Measurements from ENCODE around the gene EEF1A1. TPM values are rescaled to one million over a fixed set of nuclear protein-coding genes. Genes with fewer than 3 reads are reported as not detected.
"Not testable (repeated sequence)": the region's sequence is repeated elsewhere in the genome, so short reads cannot be mapped to it uniquely, and the experiment has no call there.

The EEF1A1 gene
- total RNA-seq, 1 donor from 2014 or later, result 8,216 TPM

DNA sequence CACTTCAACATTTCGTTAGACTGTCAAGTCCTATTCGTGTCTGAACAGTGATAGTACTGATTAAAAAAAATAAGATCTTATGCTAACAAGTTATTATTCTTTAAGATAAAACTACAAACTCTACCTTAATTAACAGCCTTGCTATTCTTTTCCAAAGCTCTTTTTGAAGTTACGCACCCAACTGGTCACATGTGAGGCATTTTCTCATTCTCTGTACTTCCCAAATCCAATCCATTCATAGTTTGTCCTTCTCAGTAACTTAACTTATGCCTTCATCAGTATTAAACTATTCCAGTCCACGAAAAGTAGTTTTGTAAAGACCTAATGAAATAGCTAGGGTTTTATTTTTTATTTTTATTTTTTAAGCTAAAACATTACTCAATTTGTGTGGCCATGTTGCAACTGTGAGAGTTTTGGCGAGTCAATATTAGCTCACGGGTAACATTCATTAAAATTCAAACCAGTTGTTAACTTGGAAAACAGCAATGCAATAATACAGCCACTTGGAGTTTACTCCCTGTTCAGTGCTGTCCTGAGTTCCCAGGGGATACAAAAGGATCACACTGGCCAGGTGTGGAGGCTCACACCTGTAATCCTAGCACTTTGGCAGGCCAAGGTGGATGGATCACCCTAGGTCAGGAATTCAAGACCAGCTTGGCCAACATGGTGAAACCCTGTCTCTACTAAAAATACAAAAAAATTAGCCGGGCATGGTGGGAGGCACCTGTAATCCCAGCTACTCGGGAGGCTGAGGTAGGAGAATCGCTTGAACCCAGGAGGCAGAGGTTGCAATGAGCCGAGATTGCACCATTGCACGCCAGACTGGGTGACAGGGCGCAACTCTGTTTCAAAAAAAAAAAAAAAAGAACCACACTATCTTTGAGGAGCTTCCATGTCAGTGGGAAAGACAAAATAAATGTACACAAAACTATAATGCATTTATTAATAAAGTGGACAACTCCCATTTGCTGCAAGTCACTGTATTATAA is 27.9 kb upstream of the EEF1A1 start:
- H3K79me2 ChIP-seq (ENCODE audit: insufficient read depth, low read length), result no peaks in the 10 kb centered on the region
- no peaks in the 10 kb centered on the region for H3K4me1 ChIP-seq (ENCODE audit: insufficient read depth, low read length)
- no peaks in the 10 kb centered on the region for H3K27me3 Mint-ChIP-seq (ENCODE audit: low read depth, unreplicated experiment)
- no peak overlapping the region for H3K27ac Mint-ChIP-seq (ENCODE audit: unreplicated experiment)
- no peak overlapping the region for H2AFZ ChIP-seq (ENCODE audit: low read depth, low read length)
- no peaks in the 10 kb centered on the region for H4K20me1 ChIP-seq (ENCODE audit: insufficient read depth, low read length)
- no peaks in the 10 kb centered on the region for H3K36me3 ChIP-seq (ENCODE audit: insufficient read depth, low read length)
- DNase-seq (ENCODE audit: low read depth), result no peak
- H3K36me3 Mint-ChIP-seq (ENCODE audit: low read depth, unreplicated experiment), result no peaks in the 10 kb centered on the region
- H3K9ac ChIP-seq (ENCODE audit: low read length), result no peak overlapping the region
- no peak overlapping the region for H3K4me3 Mint-ChIP-seq (ENCODE audit: unreplicated experiment)
- H3K4me1 Mint-ChIP-seq (ENCODE audit: low read depth, unreplicated experiment), result no peaks in the 10 kb centered on the region
- H3K9me3 ChIP-seq (ENCODE audit: insufficient read depth, low read depth, low read length), result no peaks in the 10 kb centered on the region
- H3K9me3 Mint-ChIP-seq (ENCODE audit: unreplicated experiment), result no peaks in the 10 kb centered on the region
- no peak overlapping the region for H3K4me3 ChIP-seq (ENCODE audit: insufficient read depth, low read depth, low read length)
- H3K4me2 ChIP-seq (ENCODE audit: low read length), result no peak overlapping the region
- FAIRE-seq, result no peak
- no peaks in the 10 kb centered on the region for H3K27me3 ChIP-seq (ENCODE audit: insufficient read depth, low read length)
- no peak overlapping the region for H3K27ac ChIP-seq (ENCODE audit: low read depth, low read length)
- no peak for TF ChIP-seq EZH2 (IDR thresholded peaks at IDR 0.05; ENCODE audit: insufficient read depth, low read length)
- TF ChIP-seq, protein P1, sequence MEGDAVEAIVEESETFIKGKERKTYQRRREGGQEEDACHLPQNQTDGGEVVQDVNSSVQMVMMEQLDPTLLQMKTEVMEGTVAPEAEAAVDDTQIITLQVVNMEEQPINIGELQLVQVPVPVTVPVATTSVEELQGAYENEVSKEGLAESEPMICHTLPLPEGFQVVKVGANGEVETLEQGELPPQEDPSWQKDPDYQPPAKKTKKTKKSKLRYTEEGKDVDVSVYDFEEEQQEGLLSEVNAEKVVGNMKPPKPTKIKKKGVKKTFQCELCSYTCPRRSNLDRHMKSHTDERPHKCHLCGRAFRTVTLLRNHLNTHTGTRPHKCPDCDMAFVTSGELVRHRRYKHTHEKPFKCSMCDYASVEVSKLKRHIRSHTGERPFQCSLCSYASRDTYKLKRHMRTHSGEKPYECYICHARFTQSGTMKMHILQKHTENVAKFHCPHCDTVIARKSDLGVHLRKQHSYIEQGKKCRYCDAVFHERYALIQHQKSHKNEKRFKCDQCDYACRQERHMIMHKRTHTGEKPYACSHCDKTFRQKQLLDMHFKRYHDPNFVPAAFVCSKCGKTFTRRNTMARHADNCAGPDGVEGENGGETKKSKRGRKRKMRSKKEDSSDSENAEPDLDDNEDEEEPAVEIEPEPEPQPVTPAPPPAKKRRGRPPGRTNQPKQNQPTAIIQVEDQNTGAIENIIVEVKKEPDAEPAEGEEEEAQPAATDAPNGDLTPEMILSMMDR (IDR thresholded peaks at IDR 0.05; ENCODE audit: insufficient read depth, low read depth, low read length), result no peak

DNA sequence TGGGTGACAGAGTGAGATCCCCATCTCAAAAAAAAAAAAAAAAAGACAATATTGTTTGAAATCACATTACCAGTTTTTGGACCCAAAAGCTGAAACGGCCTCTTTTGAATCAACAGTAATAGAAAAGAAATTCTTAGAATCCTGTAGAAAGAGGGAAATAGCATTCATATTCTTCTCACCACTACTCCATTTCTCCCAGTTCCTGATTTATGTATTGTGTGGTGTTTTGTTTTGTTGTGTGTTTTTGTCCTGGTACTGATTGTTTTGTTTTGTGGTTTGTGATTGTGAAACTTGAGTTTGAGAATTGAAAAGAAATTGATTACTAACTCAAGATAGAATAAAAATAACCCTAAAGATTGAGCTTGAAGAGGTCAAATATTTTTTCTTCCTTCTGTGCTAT is 26.2 kb upstream of the EEF1A1 start:
- Mint-ChIP-seq H3K9me3 (ENCODE audit: unreplicated experiment) (no peaks in the 10 kb centered on the region), H3K27me3 (ENCODE audit: low read depth, unreplicated experiment) (no peaks in the 10 kb centered on the region), H3K36me3 (ENCODE audit: low read depth, unreplicated experiment) (no peaks in the 10 kb centered on the region), H3K4me1 (ENCODE audit: low read depth, unreplicated experiment) (no peaks in the 10 kb centered on the region), H3K4me3 (ENCODE audit: unreplicated experiment) (no peak overlapping the region), H3K27ac (ENCODE audit: unreplicated experiment) (no peak overlapping the region)
- H3K79me2 ChIP-seq (ENCODE audit: insufficient read depth, low read length), result no peaks in the 10 kb centered on the region
- no peak overlapping the region for H3K4me3 ChIP-seq (ENCODE audit: insufficient read depth, low read depth, low read length)
- TF ChIP-seq, protein P1 (IDR thresholded peaks at IDR 0.05; ENCODE audit: insufficient read depth, low read depth, low read length), result no peak
- no peak for TF ChIP-seq EZH2 (IDR thresholded peaks at IDR 0.05; ENCODE audit: insufficient read depth, low read length)
- FAIRE-seq (no peak), DNase-seq (ENCODE audit: low read depth) (no peak)
- H3K9me3 ChIP-seq (ENCODE audit: insufficient read depth, low read depth, low read length), result no peaks in the 10 kb centered on the region
- H3K4me1 ChIP-seq (ENCODE audit: insufficient read depth, low read length), result no peaks in the 10 kb centered on the region
- H3K9ac ChIP-seq (ENCODE audit: low read length), result no peak overlapping the region
- no peaks in the 10 kb centered on the region for H3K36me3 ChIP-seq (ENCODE audit: insufficient read depth, low read length)
- no peak overlapping the region for H3K4me2 ChIP-seq (ENCODE audit: low read length)
- H3K27ac ChIP-seq (ENCODE audit: low read depth, low read length), result no peak overlapping the region
- H4K20me1 ChIP-seq (ENCODE audit: insufficient read depth, low read length), result no peaks in the 10 kb centered on the region
- no peak overlapping the region for H2AFZ ChIP-seq (ENCODE audit: low read depth, low read length)
- no peaks in the 10 kb centered on the region for H3K27me3 ChIP-seq (ENCODE audit: insufficient read depth, low read length)

DNA sequence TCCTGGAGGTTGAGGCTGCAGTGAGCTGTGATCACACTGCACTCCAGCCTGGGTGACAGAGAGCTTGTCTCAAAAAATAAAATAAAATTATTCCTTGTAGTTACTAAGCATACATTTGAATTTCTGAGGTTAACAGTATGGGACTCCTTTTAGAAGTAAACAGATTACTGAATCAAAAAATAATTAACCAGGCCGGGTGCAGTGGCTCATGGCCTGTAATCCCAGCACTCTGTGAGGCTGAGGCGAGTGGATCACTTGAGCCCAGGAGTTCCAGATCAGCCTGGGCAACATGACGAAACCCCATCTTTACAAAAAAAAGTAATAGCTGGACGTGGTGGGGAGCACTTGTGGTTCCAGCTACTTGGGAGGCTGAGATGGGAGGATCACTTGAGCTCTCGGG is 22.1 kb upstream of the EEF1A1 start:
- Histone ChIP-seq H3K36me3 (ENCODE audit: insufficient read depth, low read length) (no peaks in the 10 kb centered on the region), H3K9ac (ENCODE audit: low read length) (no peak overlapping the region), H3K27me3 (ENCODE audit: insufficient read depth, low read length) (no peaks in the 10 kb centered on the region), H3K27ac (ENCODE audit: low read depth, low read length) (no peak overlapping the region), H2AFZ (ENCODE audit: low read depth, low read length) (no peak overlapping the region), H4K20me1 (ENCODE audit: insufficient read depth, low read length) (no peaks in the 10 kb centered on the region), H3K4me1 (ENCODE audit: insufficient read depth, low read length) (no peaks in the 10 kb centered on the region), H3K4me3 (ENCODE audit: insufficient read depth, low read depth, low read length) (no peak overlapping the region), H3K4me2 (ENCODE audit: low read length) (no peak overlapping the region), H3K79me2 (ENCODE audit: insufficient read depth, low read length) (no peaks in the 10 kb centered on the region), H3K9me3 (ENCODE audit: insufficient read depth, low read depth, low read length) (no peaks in the 10 kb centered on the region)
- Mint-ChIP-seq H3K4me3 (ENCODE audit: unreplicated experiment) (no peak overlapping the region), H3K4me1 (ENCODE audit: low read depth, unreplicated experiment) (no peaks in the 10 kb centered on the region), H3K9me3 (ENCODE audit: unreplicated experiment) (no peaks in the 10 kb centered on the region), H3K27ac (ENCODE audit: unreplicated experiment) (no peak overlapping the region), H3K27me3 (ENCODE audit: low read depth, unreplicated experiment) (no peaks in the 10 kb centered on the region), H3K36me3 (ENCODE audit: low read depth, unreplicated experiment) (no peaks in the 10 kb centered on the region)
- no peak for TF ChIP-seq EZH2 (IDR thresholded peaks at IDR 0.05; ENCODE audit: insufficient read depth, low read length)
- TF ChIP-seq, protein P1 (IDR thresholded peaks at IDR 0.05; ENCODE audit: insufficient read depth, low read depth, low read length), result no peak
- DNase-seq (ENCODE audit: low read depth), result no peak
- no peak for FAIRE-seq

DNA sequence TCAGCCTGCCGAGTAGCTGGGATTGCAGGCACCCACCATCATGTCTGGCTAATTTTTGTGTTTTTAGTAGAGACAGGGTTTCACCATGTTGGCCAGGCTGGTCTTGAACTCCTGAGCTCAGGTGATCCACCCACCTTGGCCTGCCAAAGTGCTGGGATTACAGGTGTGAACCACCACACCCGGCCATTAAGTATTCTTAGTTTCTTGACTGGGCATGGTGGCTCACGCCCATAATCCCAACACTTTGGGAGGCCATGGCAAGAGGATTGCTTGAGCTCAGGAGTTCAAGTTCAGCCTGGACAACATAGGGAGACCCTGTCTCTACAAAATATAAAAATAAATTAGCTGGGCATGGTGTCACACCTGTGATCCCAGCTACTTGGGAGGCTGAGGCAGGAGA is 21.6 kb upstream of the EEF1A1 start:
- not testable (repeated sequence) for H3K79me2 ChIP-seq (ENCODE audit: insufficient read depth, low read length); H3K4me1 ChIP-seq (ENCODE audit: insufficient read depth, low read length); H3K9me3 Mint-ChIP-seq (ENCODE audit: unreplicated experiment); FAIRE-seq; H3K4me3 Mint-ChIP-seq (ENCODE audit: unreplicated experiment); DNase-seq (ENCODE audit: low read depth); H3K9me3 ChIP-seq (ENCODE audit: insufficient read depth, low read depth, low read length); H3K4me3 ChIP-seq (ENCODE audit: insufficient read depth, low read depth, low read length); H3K4me1 Mint-ChIP-seq (ENCODE audit: low read depth, unreplicated experiment); H2AFZ ChIP-seq (ENCODE audit: low read depth, low read length); H4K20me1 ChIP-seq (ENCODE audit: insufficient read depth, low read length); H3K36me3 Mint-ChIP-seq (ENCODE audit: low read depth, unreplicated experiment); H3K36me3 ChIP-seq (ENCODE audit: insufficient read depth, low read length); H3K4me2 ChIP-seq (ENCODE audit: low read length); H3K9ac ChIP-seq (ENCODE audit: low read length); H3K27ac Mint-ChIP-seq (ENCODE audit: unreplicated experiment); H3K27me3 ChIP-seq (ENCODE audit: insufficient read depth, low read length); H3K27ac ChIP-seq (ENCODE audit: low read depth, low read length); H3K27me3 Mint-ChIP-seq (ENCODE audit: low read depth, unreplicated experiment)
